ENCODE results near the gene FNDC4. TPM values are rescaled to one million over a fixed set of nuclear protein-coding genes. Genes with fewer than 3 reads are reported as not detected.
"Not testable (repeated sequence)": the region's sequence is repeated elsewhere in the genome, so short reads cannot be mapped to it uniquely, and the experiment has no call there.

FNDC4 gene, protein sequence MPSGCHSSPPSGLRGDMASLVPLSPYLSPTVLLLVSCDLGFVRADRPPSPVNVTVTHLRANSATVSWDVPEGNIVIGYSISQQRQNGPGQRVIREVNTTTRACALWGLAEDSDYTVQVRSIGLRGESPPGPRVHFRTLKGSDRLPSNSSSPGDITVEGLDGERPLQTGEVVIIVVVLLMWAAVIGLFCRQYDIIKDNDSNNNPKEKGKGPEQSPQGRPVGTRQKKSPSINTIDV
- not detected for total RNA-seq
- polyA plus RNA-seq = under 1 TPM in 1 of 2 donors, not detected in 1; 0.11 TPM

DNA sequence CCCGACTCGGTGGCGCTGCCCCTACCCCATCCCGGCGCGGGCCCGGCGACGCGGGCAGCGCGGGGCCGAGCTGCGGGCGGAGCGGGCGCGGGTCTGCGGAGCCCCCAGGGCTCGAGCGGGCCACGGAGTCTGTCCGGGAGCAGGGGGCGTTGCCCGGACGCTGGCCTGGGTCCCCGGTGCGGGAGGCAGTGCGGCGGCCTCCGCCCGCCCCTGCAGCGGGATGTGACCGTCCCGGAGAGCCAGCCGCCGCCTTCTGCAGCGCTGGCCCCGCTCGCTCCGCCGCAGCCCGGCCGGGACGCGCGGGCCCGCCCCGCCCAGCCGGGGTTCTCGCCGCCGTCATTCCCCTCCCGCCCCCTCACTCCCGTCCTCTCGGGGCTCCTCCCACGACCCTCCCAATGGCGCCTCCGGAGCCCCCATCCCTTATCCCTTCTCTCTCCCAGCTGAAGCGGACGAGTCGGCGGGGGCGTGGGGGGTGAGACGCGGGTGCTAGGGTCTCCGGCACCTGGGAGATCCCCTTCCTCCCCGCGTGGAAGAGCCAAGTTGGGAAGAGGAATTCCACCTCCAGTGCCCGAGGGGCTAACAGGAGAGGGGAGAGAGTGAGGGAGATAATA is at the start of gene FNDC4:
FNDC4 (minus strand) TSS at position 257 of the 611 bp plus-strand sequence. CDS start 521 bp downstream, outside the sequence.
- ChIA-PET CTCF (ENCODE audit: partially characterized antibody) (no interaction called here), POLR2A (ENCODE audit: partially characterized antibody) (interaction anchor here (0.6 to 1.3 kb wide), 2 partner anchors 67 to 68 kb away, joined by 3 read pairs; no protein-coding TSS in a partner anchor)
- peak in 3 of 5 donors; percentile 21 to 31 (median 29) for DNase-seq
- H3K4me3 Mint-ChIP-seq = peak within 1 kb of the TSS; percentile 44 to 84 (median 72)
- no peaks in the 10 kb centered on the region for H3K36me3 Mint-ChIP-seq
- no peaks in the 10 kb centered on the region for H3K9me3 Mint-ChIP-seq
- Histone ChIP-seq H3K4me1 (ENCODE audit: insufficient read depth, low read length) (peaks cover 14% of the 10 kb centered on the region), H3K27me3 (ENCODE audit: insufficient read depth, low read length) (peaks cover 31% of the 10 kb centered on the region), H3K36me3 (ENCODE audit: insufficient read depth, low read length) (no peaks in the 10 kb centered on the region), H3K9me3 (ENCODE audit: control insufficient read depth in 1 of 2, low read length in 2 of 2) (no peaks in the 10 kb centered on the region), H3K27ac (ENCODE audit: low read depth, low read length) (no peak within 1 kb of the TSS), H3K4me3 (ENCODE audit: low read length in 2 of 2) (no peak within 1 kb of the TSS)
- H3K27ac Mint-ChIP-seq = peak within 1 kb of the TSS in 5 of 7 donors; percentile 1 to 79 (median 29)
- H3K4me1 Mint-ChIP-seq = peaks cover 2 to 17% (median 11%) of the 10 kb centered on the region in 4 donors
- intact Hi-C loops (cut with micrococcal nuclease) = no loop called here
- peaks cover 35 to 36% of the 10 kb centered on the region in 2 donors for H3K27me3 Mint-ChIP-seq

DNA sequence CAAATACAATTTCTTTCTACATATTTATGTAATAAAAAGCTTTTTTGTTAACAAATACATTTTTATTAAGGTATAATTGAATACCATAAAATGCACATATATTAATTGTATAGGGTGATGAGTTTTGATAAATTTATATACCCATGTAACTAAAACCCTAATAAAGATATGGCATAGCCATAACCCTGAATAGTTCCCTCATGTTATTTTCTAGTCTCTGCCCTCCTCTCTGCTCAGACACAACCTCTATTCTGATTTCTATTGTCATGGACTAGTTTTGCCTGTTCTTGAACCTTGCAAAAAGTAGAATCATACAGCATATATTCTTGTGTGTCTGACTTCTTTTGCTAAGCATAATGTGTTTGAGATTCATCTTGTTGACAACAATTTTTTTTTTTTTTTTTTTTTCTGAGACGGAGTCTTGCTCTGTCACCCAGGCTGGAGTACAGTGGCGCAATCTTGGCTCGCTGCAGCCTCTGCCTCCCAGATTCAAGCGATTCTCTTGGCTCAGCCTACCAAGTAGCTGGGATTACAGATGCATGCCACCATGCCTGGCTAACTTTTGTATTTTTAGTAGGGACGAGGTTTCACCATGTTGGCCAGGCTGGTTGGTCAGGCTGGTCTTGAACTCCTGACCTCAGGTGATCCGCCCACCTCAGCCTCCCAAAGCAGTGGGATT is 49.3 kb upstream of the FNDC4 start:
- Mint-ChIP-seq H3K4me1 (no peaks in the 10 kb centered on the region), H3K27ac (peak overlapping the region in 1 of 7 donors; percentile 76), H3K9me3 (peaks cover 0 to 2% (median 0%) of the 10 kb centered on the region in 8 donors), H3K36me3 (no peaks in the 10 kb centered on the region), H3K4me3 (no peak overlapping the region), H3K27me3 (no peaks in the 10 kb centered on the region)
- ChIA-PET POLR2A (ENCODE audit: partially characterized antibody) (no interaction called here), CTCF (ENCODE audit: partially characterized antibody) (no interaction called here)
- no peak overlapping the region for H3K27ac ChIP-seq (ENCODE audit: low read depth, low read length)
- intact Hi-C loops (cut with micrococcal nuclease) = no loop called here
- H3K4me3 ChIP-seq (ENCODE audit: low read length in 2 of 2) = no peak overlapping the region
- no peaks in the 10 kb centered on the region for H3K4me1 ChIP-seq (ENCODE audit: insufficient read depth, low read length)
- H3K36me3 ChIP-seq (ENCODE audit: insufficient read depth, low read length) = no peaks in the 10 kb centered on the region
- H3K9me3 ChIP-seq (ENCODE audit: control insufficient read depth in 1 of 2, low read length in 2 of 2) = no peaks in the 10 kb centered on the region
- no peaks in the 10 kb centered on the region for H3K27me3 ChIP-seq (ENCODE audit: insufficient read depth, low read length)
- no peak for DNase-seq

DNA sequence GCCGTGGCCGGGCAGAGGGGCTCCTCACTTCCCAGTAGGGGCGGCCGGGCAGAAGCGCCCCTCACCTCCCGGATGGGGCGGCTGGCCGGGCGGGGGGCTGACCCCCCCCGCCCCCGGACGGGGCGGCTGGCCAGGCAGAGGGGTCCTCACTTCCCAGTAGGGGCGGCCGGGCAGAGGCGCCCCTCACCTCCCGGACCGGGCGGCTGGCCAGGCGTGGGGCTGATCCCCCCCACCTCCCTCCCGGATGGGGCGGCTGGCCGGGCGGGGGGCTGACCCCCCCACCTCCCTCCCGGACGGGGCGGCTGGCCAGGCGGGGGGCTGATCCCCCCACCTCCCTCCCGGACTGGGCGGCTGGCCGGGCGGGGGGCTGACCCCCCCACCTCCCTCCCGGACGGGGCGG is 44.6 kb upstream of the FNDC4 start:
- H3K9me3 ChIP-seq (ENCODE audit: control insufficient read depth in 1 of 2, low read length in 2 of 2); H3K27ac ChIP-seq (ENCODE audit: low read depth, low read length); H3K27ac Mint-ChIP-seq; H3K27me3 Mint-ChIP-seq; H3K9me3 Mint-ChIP-seq; H3K27me3 ChIP-seq (ENCODE audit: insufficient read depth, low read length); H3K4me1 Mint-ChIP-seq; H3K36me3 ChIP-seq (ENCODE audit: insufficient read depth, low read length); H3K4me3 Mint-ChIP-seq; intact Hi-C loops (cut with micrococcal nuclease); H3K36me3 Mint-ChIP-seq; H3K4me1 ChIP-seq (ENCODE audit: insufficient read depth, low read length); DNase-seq; POLR2A ChIA-PET (ENCODE audit: partially characterized antibody); CTCF ChIA-PET (ENCODE audit: partially characterized antibody); H3K4me3 ChIP-seq (ENCODE audit: low read length in 2 of 2): not testable (repeated sequence)

DNA sequence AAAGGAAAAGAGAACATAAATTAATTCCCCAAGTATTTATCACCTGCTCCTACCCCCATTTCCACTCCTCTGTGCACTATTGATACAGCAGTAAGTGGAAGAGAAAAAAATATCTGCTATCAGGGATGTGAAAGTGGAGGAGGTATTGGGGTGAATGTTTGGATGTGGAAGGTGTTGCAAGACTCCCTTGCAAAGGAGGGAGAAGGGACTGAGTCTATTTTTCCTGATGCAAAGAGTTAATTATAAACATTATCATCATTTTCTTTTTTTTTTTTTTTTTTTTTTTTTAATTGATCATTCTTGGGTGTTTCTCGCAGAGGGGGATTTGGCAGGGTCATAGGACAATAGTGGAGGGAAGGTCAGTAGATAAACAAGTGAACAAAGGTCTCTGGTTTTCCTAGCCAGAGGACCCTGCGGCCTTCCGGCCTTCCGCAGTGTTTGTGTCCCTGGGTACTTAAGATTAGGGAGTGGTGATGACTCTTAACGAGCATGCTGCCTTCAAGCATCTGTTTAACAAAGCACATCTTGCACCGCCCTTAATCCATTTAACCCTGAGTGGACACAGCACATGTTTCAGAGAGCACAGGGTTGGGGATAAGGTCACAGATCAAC is 43.9 kb upstream of the FNDC4 start:
- H3K36me3 Mint-ChIP-seq; H3K27ac ChIP-seq (ENCODE audit: low read depth, low read length); DNase-seq; intact Hi-C loops (cut with micrococcal nuclease); H3K27me3 Mint-ChIP-seq; H3K4me1 ChIP-seq (ENCODE audit: insufficient read depth, low read length); H3K27me3 ChIP-seq (ENCODE audit: insufficient read depth, low read length); H3K9me3 Mint-ChIP-seq; H3K4me3 ChIP-seq (ENCODE audit: low read length in 2 of 2); CTCF ChIA-PET (ENCODE audit: partially characterized antibody); H3K4me3 Mint-ChIP-seq; H3K27ac Mint-ChIP-seq; POLR2A ChIA-PET (ENCODE audit: partially characterized antibody); H3K36me3 ChIP-seq (ENCODE audit: insufficient read depth, low read length); H3K4me1 Mint-ChIP-seq; H3K9me3 ChIP-seq (ENCODE audit: control insufficient read depth in 1 of 2, low read length in 2 of 2): not testable (repeated sequence)

DNA sequence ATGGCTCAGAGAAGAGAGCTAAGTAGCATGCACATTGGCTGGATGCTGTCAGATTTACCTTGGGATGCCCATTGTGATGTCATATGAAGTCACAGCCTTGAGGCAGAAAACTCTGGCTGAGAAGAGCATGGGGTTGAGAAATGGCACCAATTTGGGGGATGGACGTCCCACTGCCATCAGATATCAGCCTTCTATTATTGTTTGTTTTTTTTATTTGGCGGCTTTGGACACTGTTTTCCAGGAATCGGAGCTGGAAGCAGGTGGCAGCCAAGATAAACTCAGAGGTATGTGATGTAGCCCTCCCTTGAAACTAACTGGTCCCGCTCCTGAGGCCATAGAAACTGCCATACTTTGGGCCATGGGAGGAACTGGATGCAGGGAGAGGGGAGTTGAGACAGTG is 42.3 kb upstream of the FNDC4 start:
- no peak overlapping the region for H3K4me3 Mint-ChIP-seq
- Histone ChIP-seq H3K4me3 (ENCODE audit: low read length in 2 of 2) (no peak overlapping the region), H3K27me3 (ENCODE audit: insufficient read depth, low read length) (no peaks in the 10 kb centered on the region), H3K27ac (ENCODE audit: low read depth, low read length) (no peak overlapping the region), H3K36me3 (ENCODE audit: insufficient read depth, low read length) (no peaks in the 10 kb centered on the region), H3K4me1 (ENCODE audit: insufficient read depth, low read length) (no peaks in the 10 kb centered on the region), H3K9me3 (ENCODE audit: control insufficient read depth in 1 of 2, low read length in 2 of 2) (no peaks in the 10 kb centered on the region)
- DNase-seq = no peak
- H3K27me3 Mint-ChIP-seq = peaks cover 2 to 6% of the 10 kb centered on the region in 2 donors
- no peak overlapping the region for H3K27ac Mint-ChIP-seq
- no peaks in the 10 kb centered on the region for H3K36me3 Mint-ChIP-seq
- CTCF ChIA-PET (ENCODE audit: partially characterized antibody) = no interaction called here
- peaks cover 0 to 2% (median 0%) of the 10 kb centered on the region in 4 donors for H3K4me1 Mint-ChIP-seq
- intact Hi-C loops (cut with micrococcal nuclease) = no loop called here
- H3K9me3 Mint-ChIP-seq = no peaks in the 10 kb centered on the region
- POLR2A ChIA-PET (ENCODE audit: partially characterized antibody) = no interaction called here

DNA sequence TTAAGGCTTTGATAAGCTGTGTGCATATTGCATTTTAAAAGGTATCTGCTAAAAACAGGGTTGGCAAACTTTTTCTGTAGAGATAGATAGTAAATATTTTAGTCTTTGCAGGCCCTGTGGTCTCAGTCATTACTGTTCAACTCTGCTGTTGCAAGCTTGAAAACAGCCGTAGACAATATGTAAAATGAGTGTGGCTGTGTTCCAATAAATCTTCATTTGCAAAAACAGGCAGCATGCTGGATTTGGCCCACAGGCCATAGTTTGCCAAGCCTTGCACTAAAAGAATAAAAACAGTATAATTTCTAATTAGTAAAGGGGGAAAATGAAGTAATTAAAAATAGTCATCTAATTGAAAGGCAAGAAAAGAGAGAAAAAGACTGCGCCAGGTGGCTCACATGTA is 37.0 kb upstream of the FNDC4 start:
- peaks cover 4 to 18% of the 10 kb centered on the region in 2 donors for H3K27me3 Mint-ChIP-seq
- H3K36me3 Mint-ChIP-seq = no peaks in the 10 kb centered on the region
- intact Hi-C loops (cut with micrococcal nuclease) = no loop called here
- H3K36me3 ChIP-seq (ENCODE audit: insufficient read depth, low read length) = no peaks in the 10 kb centered on the region
- no peaks in the 10 kb centered on the region for H3K27me3 ChIP-seq (ENCODE audit: insufficient read depth, low read length)
- H3K4me1 Mint-ChIP-seq = no peaks in the 10 kb centered on the region
- no peak overlapping the region for H3K27ac Mint-ChIP-seq
- no peaks in the 10 kb centered on the region for H3K4me1 ChIP-seq (ENCODE audit: insufficient read depth, low read length)
- no peak overlapping the region for H3K27ac ChIP-seq (ENCODE audit: low read depth, low read length)
- H3K4me3 Mint-ChIP-seq = no peak overlapping the region
- H3K9me3 ChIP-seq (ENCODE audit: control insufficient read depth in 1 of 2, low read length in 2 of 2) = no peaks in the 10 kb centered on the region
- POLR2A ChIA-PET (ENCODE audit: partially characterized antibody) = no interaction called here
- no peak overlapping the region for H3K4me3 ChIP-seq (ENCODE audit: low read length in 2 of 2)
- no peak for DNase-seq
- peaks cover 0 to 2% (median 0%) of the 10 kb centered on the region in 8 donors for H3K9me3 Mint-ChIP-seq
- CTCF ChIA-PET (ENCODE audit: partially characterized antibody) = no interaction called here

DNA sequence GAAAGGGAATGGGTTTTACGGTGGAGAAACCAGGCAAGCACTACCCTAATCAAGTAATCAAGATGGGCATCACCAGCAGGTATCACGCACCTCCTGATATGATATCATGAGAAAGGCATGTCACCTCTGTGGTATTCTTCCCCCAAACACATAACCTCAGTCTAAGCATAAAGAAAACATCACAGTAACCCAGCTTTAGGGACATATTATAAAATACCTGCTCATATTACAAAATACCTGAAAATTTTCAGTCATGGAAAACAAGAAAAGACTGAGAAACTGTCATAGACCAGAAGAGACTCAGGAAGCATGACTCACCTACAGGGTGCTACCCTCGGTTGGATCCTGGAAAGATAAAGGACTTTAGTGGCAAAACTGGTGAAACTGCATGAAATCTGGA is 32.2 kb upstream of the FNDC4 start:
- no peaks in the 10 kb centered on the region for H3K27me3 ChIP-seq (ENCODE audit: insufficient read depth, low read length)
- no peaks in the 10 kb centered on the region for H3K36me3 ChIP-seq (ENCODE audit: insufficient read depth, low read length)
- intact Hi-C loops (cut with micrococcal nuclease) = no loop called here
- no peak overlapping the region for H3K4me3 ChIP-seq (ENCODE audit: low read length in 2 of 2)
- H3K27ac Mint-ChIP-seq = peak overlapping the region in 1 of 7 donors; percentile 11
- H3K27ac ChIP-seq (ENCODE audit: low read depth, low read length) = no peak overlapping the region
- no peaks in the 10 kb centered on the region for H3K9me3 ChIP-seq (ENCODE audit: control insufficient read depth in 1 of 2, low read length in 2 of 2)
- CTCF ChIA-PET (ENCODE audit: partially characterized antibody) = no interaction called here
- no peaks in the 10 kb centered on the region for H3K36me3 Mint-ChIP-seq
- no peak for DNase-seq
- peaks cover 0 to 2% (median 0%) of the 10 kb centered on the region in 8 donors for H3K9me3 Mint-ChIP-seq
- no peaks in the 10 kb centered on the region for H3K4me1 Mint-ChIP-seq
- peaks cover 17 to 28% of the 10 kb centered on the region in 2 donors for H3K27me3 Mint-ChIP-seq
- POLR2A ChIA-PET (ENCODE audit: partially characterized antibody) = no interaction called here
- no peak overlapping the region for H3K4me3 Mint-ChIP-seq
- H3K4me1 ChIP-seq (ENCODE audit: insufficient read depth, low read length) = no peaks in the 10 kb centered on the region
